Forelimb muscle (tissue), 1 donor: ENCODE data around the gene LYPD1. TPM values are rescaled to one million over a fixed set of nuclear protein-coding genes. Genes with fewer than 3 reads are reported as not detected.

ENCODE experiments used
- DNase-seq: peaks from one replicate; pipeline ENCODE4 v3.0.0-alpha.2; 2013; ENCODE audit warnings: low read depth
- polyA plus RNA-seq: library from polyadenylated mRNA; unstranded; fragments of 120-200 nt; gene quantifications from one replicate; pipeline ENCODE4 v1.2.1, GENCODE V29; 2013; ENCODE audit not compliant: insufficient read length

The LYPD1 gene
- polyA plus RNA-seq, 1 donor = 5.8 TPM

- DNase-seq = no peak
These were observed 74.3 kb downstream of the LYPD1 start for GRCh38 chr2:132595693-132596092.

- no peak for DNase-seq
These were observed 74.8 kb downstream of the LYPD1 start for GRCh38 chr2:132595186-132595585.
